H1 (cell line): Measurements from ENCODE around the gene ACLY. TPM values are rescaled to one million over a fixed set of nuclear protein-coding genes. Genes with fewer than 3 reads are reported as not detected.

Experiments used
- CTCF ChIA-PET: fragments of 300-600 bp; sonication (Branson Sonifier 250); formaldehyde crosslinking; loops from one replicate; lab custom pipeline; 2021; ENCODE audit not compliant: partially characterized antibody; lab: Charles Lee
- POLR2A ChIA-PET: fragments of 300-600 bp; sonication (Branson Sonifier 250); formaldehyde crosslinking; loops from one replicate; lab custom pipeline; 2021; ENCODE audit warnings: inconsistent platforms; ENCODE audit not compliant: partially characterized antibody; lab: Charles Lee
- DNase-seq, 2 experiments: peaks; one replicate each; pipeline versions ENCODE4 v3.0.0 to v3.0.0-alpha.2; 2010 to 2022; ENCODE audit warnings: low spot score in 2 of 2, low read depth in 1 of 2, mixed read lengths in 1 of 2
- FAIRE-seq: peaks from 2 replicates; lab custom pipeline; 2011; peaks lifted over from hg19 to GRCh38; lab: Jason Lieb, UNC
- H2AFZ ChIP-seq: 2 replicates; pipeline ENCODE4 v1.8.1; 2012; ENCODE audit warnings: low read length, inconsistent platforms
- H2AK5ac ChIP-seq: 2 replicates; pipeline ENCODE4 v1.6.1; 2013; ENCODE audit warnings: low read depth, low read length
- H2BK120ac ChIP-seq: replicated peaks from 2 replicates; pipeline ENCODE3; 2013; ENCODE audit warnings: low read depth, low read length, inconsistent platforms
- H2BK12ac ChIP-seq: 2 replicates; pipeline ENCODE4 v1.6.1; 2013; ENCODE audit warnings: low read depth, low read length
- H2BK15ac ChIP-seq: 2 replicates; pipeline ENCODE4 v1.6.1; 2013; ENCODE audit warnings: low read length
- H2BK20ac ChIP-seq: 2 replicates; pipeline ENCODE4 v1.6.1; 2013; ENCODE audit warnings: low read length
- H2BK5ac ChIP-seq: 2 replicates; pipeline ENCODE4 v1.6.1; 2013; ENCODE audit warnings: low read depth, low read length
- H3K14ac ChIP-seq: 2 replicates; pipeline ENCODE4 v1.6.1; 2013; ENCODE audit warnings: inconsistent platforms; ENCODE audit not compliant: insufficient read length
- H3K18ac ChIP-seq: 2 replicates; pipeline ENCODE4 v1.6.1; 2013; ENCODE audit warnings: low read length; ENCODE audit errors: extremely low read depth
- H3K23ac ChIP-seq: 2 replicates; pipeline ENCODE4 v1.6.1; 2013; ENCODE audit warnings: inconsistent platforms; ENCODE audit not compliant: insufficient read length
- H3K23me2 ChIP-seq: 2 replicates; pipeline ENCODE4 v1.6.1; 2013; ENCODE audit warnings: low read depth, low read length
- H3K27ac ChIP-seq: 2 replicates; pipeline ENCODE4 v1.6.1; 2011; ENCODE audit warnings: low read depth, low read length, inconsistent platforms
- H3K27me3 ChIP-seq, 4 experiments: replicated peaks in 1 of 4; 1 replicate in 1 of 4; 2 replicates in 3 of 4; pipeline versions ENCODE4 v1.6.1 to v1.8.1; 2011 to 2013; ENCODE audit warnings: low read length in 3 of 4, mild to moderate bottlenecking in 3 of 4, inconsistent platforms in 2 of 4, mixed read lengths in 2 of 4, moderate library complexity in 1 of 4; ENCODE audit not compliant: control insufficient read depth in 3 of 4, insufficient read depth in 3 of 4; ENCODE audit errors: extremely low read depth in 1 of 4
- H3K36me3 ChIP-seq, 4 experiments: 2 replicates each; pipeline versions ENCODE4 v1.6.1 to v1.8.1; 2011 to 2013; ENCODE audit warnings: mild to moderate bottlenecking in 4 of 4, low read length in 3 of 4, moderate library complexity in 2 of 4, control low read depth in 1 of 4, inconsistent platforms in 1 of 4; ENCODE audit not compliant: insufficient read depth in 4 of 4, control insufficient read depth in 2 of 4
- H3K4ac ChIP-seq: replicated peaks from 2 replicates; pipeline ENCODE3; 2013; ENCODE audit warnings: low read length, low read depth, mixed read lengths, inconsistent platforms; ENCODE audit not compliant: insufficient read length
- H3K4me1 ChIP-seq, 4 experiments: replicated peaks in 1 of 4; 1 replicate in 1 of 4; 2 replicates in 3 of 4; pipeline versions ENCODE4 v1.6.1 to v1.8.1; 2011 to 2013; ENCODE audit warnings: low read length in 3 of 4, inconsistent platforms in 2 of 4, mixed read lengths in 1 of 4; ENCODE audit not compliant: insufficient read depth in 4 of 4, control insufficient read depth in 3 of 4
- H3K4me2 ChIP-seq, 2 experiments: 2 replicates each; pipeline versions ENCODE4 v1.6.1 to v1.8.1; 2011 to 2013; ENCODE audit warnings: low read depth in 2 of 2, low read length in 2 of 2, control low read depth in 1 of 2, inconsistent platforms in 1 of 2, mild to moderate bottlenecking in 1 of 2; ENCODE audit not compliant: insufficient read depth in 1 of 2
- H3K4me3 ChIP-seq, 4 experiments: fragments of 200-600, 300-600 bp in 1 of 4; sonication (generic), shearing (Covaris generic), sonication (Bioruptor Twin) in 1 of 4; 2 replicates each; pipeline versions ENCODE4 v1.5.1 to v1.8.1; 2011 to 2016; ENCODE audit warnings: low read length in 4 of 4, low read depth in 3 of 4, control low read depth in 2 of 4, inconsistent platforms in 2 of 4, mild to moderate bottlenecking in 2 of 4, mixed read lengths in 1 of 4, moderate library complexity in 1 of 4; ENCODE audit not compliant: insufficient read depth in 2 of 4; ENCODE audit errors: extremely low read depth in 1 of 4
- H3K56ac ChIP-seq: replicated peaks from 2 replicates; pipeline ENCODE3; 2013; ENCODE audit warnings: low read depth, mild to moderate bottlenecking, mixed read lengths, low read length, inconsistent platforms; ENCODE audit not compliant: insufficient read length
- H3K79me1 ChIP-seq: 2 replicates; pipeline ENCODE4 v1.6.1; 2013; ENCODE audit warnings: low read depth, low read length, control low read depth
- H3K79me2 ChIP-seq, 2 experiments: 2 replicates each; pipeline versions ENCODE4 v1.6.1 to v1.8.1; 2012 to 2013; ENCODE audit warnings: low read length in 2 of 2, mild to moderate bottlenecking in 2 of 2, inconsistent platforms in 1 of 2; ENCODE audit not compliant: insufficient read depth in 2 of 2, control insufficient read depth in 1 of 2
- H3K9ac ChIP-seq, 4 experiments: replicated peaks in 1 of 4; 1 replicate in 1 of 4; 2 replicates in 3 of 4; pipeline versions ENCODE4 v1.6.1 to v1.8.1; 2011 to 2013; ENCODE audit warnings: low read depth in 3 of 4, low read length in 3 of 4, control low read depth in 2 of 4, mild to moderate bottlenecking in 2 of 4, moderate library complexity in 2 of 4, inconsistent platforms in 1 of 4; ENCODE audit errors: extremely low read depth in 1 of 4
- H3K9me3 ChIP-seq, 2 experiments: 2 replicates each; pipeline versions ENCODE4 v1.6.1 to v1.8.1; 2012 to 2013; ENCODE audit warnings: mild to moderate bottlenecking in 2 of 2, moderate library complexity in 2 of 2, control low read depth in 1 of 2, inconsistent platforms in 1 of 2, low read depth in 1 of 2, low read length in 1 of 2, mixed read lengths in 1 of 2; ENCODE audit not compliant: insufficient read depth in 2 of 2
- H4K20me1 ChIP-seq, 2 experiments: replicated peaks in 1 of 2; 2 replicates each; pipeline versions ENCODE3 to v1.8.1; 2011 to 2013; ENCODE audit warnings: inconsistent platforms in 2 of 2, low read length in 2 of 2, mild to moderate bottlenecking in 1 of 2; ENCODE audit not compliant: insufficient read depth in 2 of 2, control insufficient read depth in 1 of 2
- H4K5ac ChIP-seq: 2 replicates; pipeline ENCODE4 v1.6.1; 2013; ENCODE audit warnings: low read length, low read depth, mixed read lengths, inconsistent platforms; ENCODE audit not compliant: insufficient read length
- H4K8ac ChIP-seq: 2 replicates; pipeline ENCODE4 v1.8.0; 2013; ENCODE audit warnings: mild to moderate bottlenecking, moderate library complexity, low read length, inconsistent platforms; ENCODE audit not compliant: insufficient read depth; ENCODE audit errors: extremely low read depth
- H4K91ac ChIP-seq: replicated peaks from 2 replicates; pipeline ENCODE3; 2013; ENCODE audit warnings: low read length, mixed read lengths, inconsistent platforms; ENCODE audit not compliant: insufficient read length
- SIN3A ChIP-seq, 2 experiments: IDR thresholded peaks in 1 of 2; conservative IDR thresholded peaks in 1 of 2; 2 replicates each; pipeline ENCODE4 v1.6.1; 2011 to 2012; ENCODE audit warnings: low read length in 2 of 2, improper control_type of control experiment in 1 of 2, low read depth in 1 of 2, mild to moderate bottlenecking in 1 of 2
- SP4 ChIP-seq: IDR thresholded peaks from 2 replicates; pipeline ENCODE4 v1.6.1; 2012; ENCODE audit warnings: low read length, inconsistent platforms
- WGBS, 2 experiments: shearing (Covaris generic) in 1 of 2; methylation state at CpG; one replicate each; pipeline versions ENCODE4 v1.1.6 to v1.1.7; 2013 to 2015; ENCODE audit warnings: low lambda C conversion rate in 2 of 2, mixed read lengths in 2 of 2, inconsistent platforms in 1 of 2, low coverage in 1 of 2, missing lambda C conversion rate in 1 of 2; ENCODE audit not compliant: insufficient replicate concordance in 2 of 2, insufficient coverage in 1 of 2, insufficient read length in 1 of 2; ENCODE audit errors: extremely low coverage in 1 of 2, missing lambda C conversion rate in 1 of 2; 5-methylcytosine and 5-hydroxymethylcytosine counted together
- polyA plus RNA-seq, 7 experiments: library from polyadenylated mRNA; depleted of rRNA in 3 of 7; stranded (reverse) in 5 of 7; unstranded in 2 of 7; fragments of >200 nt in 5 of 7; fragments of 200-250 nt in 2 of 7; gene quantifications; 1 replicate in 5 of 7; 2 replicates in 1 of 7; 4 replicates in 1 of 7; pipeline versions ENCODE4 v1.2.1 to v1.2.3, GENCODE V29; 2011 to 2013; ENCODE audit warnings: missing spikeins in 2 of 7, mixed read lengths in 2 of 7
- total RNA-seq: library from RNA; stranded (reverse); fragmentation: NEBNext Ultra II Directional; extraction: Animal tissue kit (Norgen Biotek cat#: 25700); gene quantifications from 2 replicates; pipeline ENCODE4 v1.2.1, GENCODE V29; 2021

The ACLY gene
- total and polyA plus RNA-seq, 2 of the 8 experiments (the other 6 are each of a cell fraction or from before 2014, with no cell fraction given): 167 to 393 TPM

- DNase-seq (no peak), FAIRE-seq (no peak)
- Histone ChIP-seq H2BK120ac (no peak overlapping the region), H2BK5ac (no peak overlapping the region), H2BK12ac (no peak overlapping the region), H4K20me1 (peaks cover 0 to 3% of the 10 kb centered on the region in 2 experiments), H3K23ac (no peak overlapping the region), H2AFZ (no peak overlapping the region), H3K23me2 (no peaks in the 10 kb centered on the region), H3K36me3 (peaks cover 2 to 10% (median 6%) of the 10 kb centered on the region in 4 experiments; a peak in 5 of 8 replicates), H3K4me1 (no peaks in the 10 kb centered on the region), H3K9me3 (no peaks in the 10 kb centered on the region), H3K18ac (no peak overlapping the region), H3K79me2 (peaks cover 0 to 41% of the 10 kb centered on the region in 2 experiments; a peak in 2 of 4 replicates), H3K4ac (no peak overlapping the region), H3K4me2 (no peak overlapping the region), H2AK5ac (no peak overlapping the region), H2BK15ac (no peak overlapping the region), H2BK20ac (no peak overlapping the region), H4K5ac (no peak overlapping the region), H3K27me3 (no peaks in the 10 kb centered on the region), H3K56ac (no peak overlapping the region), H3K9ac (no peak overlapping the region), H3K4me3 (no peak overlapping the region), H3K27ac (no peak overlapping the region), H4K8ac (no peak overlapping the region), H4K91ac (no peak overlapping the region), H3K14ac (no peak overlapping the region), H3K79me1 (peaks cover 3% of the 10 kb centered on the region)
- POLR2A ChIA-PET: interaction anchor here (0.8 kb wide), 1 partner anchor 14 kb away, joined by 3 read pairs; no protein-coding TSS in a partner anchor
- WGBS, 2 experiments: 98% methylated on average over 4 of the region's 4 CpGs; no CpG with 5 or more reads in 1 of the 2 experiments
- TF ChIP-seq SP4: no peak
- no peak for TF ChIP-seq SIN3A (conservative IDR thresholded peaks at IDR 0.05 in 1 of 2, IDR thresholded peaks at IDR 0.05 in 1 of 2; ENCODE audit: low read depth in 1 of 2, low read length in 2 of 2)
- CTCF ChIA-PET: interaction anchor here (1.1 to 1.8 kb wide), 4 partner anchors 8 to 373 kb away, joined by 3 to 4 read pairs (median 4); no protein-coding TSS in a partner anchor
Observed at GRCh38 chr17:41848788-41849187, 70.0 kb downstream of the ACLY start.
